ENCODE results near the gene CNPY3.
A peak's percentile ranks its signal among the peaks of the same experiment; 100 is the strongest.
"Not testable (repeated sequence)": the region's sequence is repeated elsewhere in the genome, so short reads cannot be mapped to it uniquely, and the experiment has no call there.

Gene CNPY3

GRCh38 chr6:42916288-42916687, 13.0 kb upstream of the CNPY3 start:
- DNase-seq, result no peak

- DNase-seq, result no peak
Observed at GRCh38 chr6:42921801-42922200, 7.5 kb upstream of the CNPY3 start.

- no peak for DNase-seq
Observed at GRCh38 chr6:42923666-42924065, 5.6 kb upstream of the CNPY3 start.

- DNase-seq, result no peak
Observed at GRCh38 chr6:42925248-42925857, 3.9 kb upstream of the CNPY3 start.

GRCh38 chr6:42929821-42930360, 611 bp downstream of the CNPY3 start:
- peak; percentile 72 for DNase-seq

GRCh38 chr6:42932412-42932811, 3.1 kb downstream of the CNPY3 start:
- DNase-seq, result no peak

GRCh38 chr6:42933205-42933604, 3.9 kb downstream of the CNPY3 start:
- DNase-seq, result no peak

GRCh38 chr6:42935322-42935721, 6.0 kb downstream of the CNPY3 start:
- DNase-seq, result no peak

- no peak for DNase-seq
Observed at GRCh38 chr6:42936398-42936797, 7.1 kb downstream of the CNPY3 start.

- DNase-seq, result no peak
Observed at GRCh38 chr6:42937548-42938427, 8.5 kb downstream of the CNPY3 start.

GRCh38 chr6:42938428-42938796, 9.1 kb downstream of the CNPY3 start:
- DNase-seq, result no peak

GRCh38 chr6:42938987-42939809, 9.9 kb downstream of the CNPY3 start:
- DNase-seq, result no peak

GRCh38 chr6:42939810-42940167, 10.5 kb downstream of the CNPY3 start:
- DNase-seq, result no peak

GRCh38 chr6:42940493-42941045, 11.3 kb downstream of the CNPY3 start:
- DNase-seq, result no peak

GRCh38 chr6:42941356-42941755, 12.1 kb downstream of the CNPY3 start:
- not testable (repeated sequence) for DNase-seq

GRCh38 chr6:42942444-42942843, 13.2 kb downstream of the CNPY3 start:
- DNase-seq, result no peak

- DNase-seq, result no peak
Observed at GRCh38 chr6:42947950-42948349, 18.7 kb downstream of the CNPY3 start.

- no peak for DNase-seq
Observed at GRCh38 chr6:42952389-42952788, 23.1 kb downstream of the CNPY3 start.

GRCh38 chr6:42954405-42954804, 25.1 kb downstream of the CNPY3 start:
- DNase-seq, result not testable (repeated sequence)

GRCh38 chr6:42958125-42958524, 28.8 kb downstream of the CNPY3 start:
- DNase-seq, result no peak

- DNase-seq, result no peak
Observed at GRCh38 chr6:42959917-42960242, 30.6 kb downstream of the CNPY3 start.

- DNase-seq, result no peak
Observed at GRCh38 chr6:42960243-42961019, 31.2 kb downstream of the CNPY3 start, which contains the start of gene GNMT. Gene GNMT, plus strand, starts transcription at chr6:42960754. Its CDS starts 14 bp downstream, at chr6:42960768.

All from CD4-positive, alpha-beta T cell treated with Interleukin-15 for 1 hour (primary cell).